HepG2 (cell line): ENCODE measurements around the gene THOP1. TPM values are rescaled to one million over a fixed set of nuclear protein-coding genes. Genes with fewer than 3 reads are reported as not detected.

Experiments
- ATF1 ChIP-seq: IDR thresholded peaks from 2 replicates; pipeline ENCODE4 v1.6.1; 2016; ENCODE audit warnings: mild to moderate bottlenecking, control low read depth
- FOXC1 ChIP-seq: sonication (generic); formaldehyde crosslinking; IDR thresholded peaks from 2 replicates; pipeline ENCODE4 v1.8.0; 2022; ENCODE audit warnings: mild to moderate bottlenecking, missing genetic modification reagents, borderline replicate concordance
- HHEX ChIP-seq: IDR thresholded peaks from 2 replicates; pipeline ENCODE4 v1.6.1; 2016; ENCODE audit warnings: control low read depth
- KDM2A ChIP-seq: sonication (generic); formaldehyde crosslinking; IDR thresholded peaks from 2 replicates; pipeline ENCODE4 v1.4.0; 2020; ENCODE audit warnings: low read depth, missing genetic modification reagents, borderline replicate concordance
- RARA ChIP-seq: IDR thresholded peaks from 2 replicates; pipeline ENCODE4 v1.6.1; 2016; ENCODE audit warnings: missing genetic modification reagents, missing compliant biosample characterization
- RFX3 ChIP-seq: IDR thresholded peaks from 2 replicates; pipeline ENCODE4 v1.6.1; 2016; ENCODE audit warnings: missing biosample characterization, missing genetic modification reagents
- SCMH1 ChIP-seq: sonication (generic); formaldehyde crosslinking; IDR thresholded peaks from 2 replicates; pipeline ENCODE4 v1.9.0; 2021; ENCODE audit warnings: missing genetic modification reagents, mild to moderate bottlenecking, borderline replicate concordance
- ZFX ChIP-seq: sonication (generic); formaldehyde crosslinking; IDR thresholded peaks from 2 replicates; pipeline ENCODE4 v1.4.0; 2020; ENCODE audit warnings: mild to moderate bottlenecking, low read depth, missing genetic modification reagents, moderate library complexity
- ZNF674 ChIP-seq: sonication (generic); formaldehyde crosslinking; IDR thresholded peaks from 2 replicates; pipeline ENCODE4 v1.5.0; 2020; ENCODE audit warnings: low read depth, mild to moderate bottlenecking, missing genetic modification reagents
- ZNF724P ChIP-seq: sonication (generic); formaldehyde crosslinking; IDR thresholded peaks from 2 replicates; pipeline ENCODE4 v1.8.0; 2022; ENCODE audit warnings: missing genetic modification reagents, borderline replicate concordance
- ZNF841 ChIP-seq: sonication (generic); formaldehyde crosslinking; IDR thresholded peaks from 2 replicates; pipeline ENCODE4 v1.8.1; 2023; ENCODE audit warnings: missing genetic modification reagents, borderline replicate concordance
- ZNF883 ChIP-seq: sonication (generic); formaldehyde crosslinking; IDR thresholded peaks from 2 replicates; pipeline ENCODE4 v1.5.1; 2020; ENCODE audit warnings: mild to moderate bottlenecking, missing genetic modification reagents; ENCODE audit errors: not compliant biosample characterization
- ZSCAN25 ChIP-seq: sonication (generic); formaldehyde crosslinking; IDR thresholded peaks from 2 replicates; pipeline ENCODE4 v1.8.0; 2022; ENCODE audit warnings: mild to moderate bottlenecking, missing genetic modification reagents
- polyA plus RNA-seq, 8 experiments: library from polyadenylated mRNA; depleted of rRNA in 3 of 8; stranded (reverse) in 7 of 8; unstranded in 1 of 8; fragments of >200 nt; fragmentation: Illumina TruSeq in 4 of 8; extraction: Trizol in 4 of 8; gene quantifications; 2 replicates each; pipeline versions ENCODE4 v1.2.1 to v1.2.3, GENCODE V29; 2011 to 2016; ENCODE audit warnings: low read depth in 4 of 8, missing spikeins in 1 of 8, mixed read lengths in 1 of 8; ENCODE audit not compliant: insufficient read depth in 1 of 8
- total RNA-seq, 5 experiments: library from RNA; depleted of rRNA; stranded (reverse); fragments of >200 nt; fragmentation: Illumina TruSeq; extraction: Trizol; gene quantifications; 2 replicates each; pipeline ENCODE4 v1.2.3, GENCODE V29; 2016; ENCODE audit warnings: low read depth in 1 of 5
- TF ChIP-seq, protein P1 (sequence below), 2 experiments: fragments of 450-650 bp in 1 of 2; sonication (generic) in 1 of 2; formaldehyde crosslinking in 1 of 2; IDR thresholded peaks; 2 replicates each; pipeline versions ENCODE4 v1.6.1 to v1.8.0; 2016 to 2022; ENCODE audit warnings: antibody characterized with exemption in 1 of 2, mild to moderate bottlenecking in 1 of 2, missing genetic modification reagents in 1 of 2
- TF ChIP-seq, protein P2 (sequence below): sonication (generic); formaldehyde crosslinking; IDR thresholded peaks from 2 replicates; pipeline ENCODE4 v1.9.0; 2021; ENCODE audit warnings: missing genetic modification reagents, borderline replicate concordance
- TF ChIP-seq, protein P3 (sequence below): fragments of 450-650 bp; IDR thresholded peaks from 2 replicates; pipeline ENCODE4 v1.6.1; 2016

THOP1 gene
- total and polyA plus RNA-seq, 2 of the 13 experiments (the other 11 are each of a cell fraction or from before 2014, with no cell fraction given): 74.4 to 116 TPM

DNA sequence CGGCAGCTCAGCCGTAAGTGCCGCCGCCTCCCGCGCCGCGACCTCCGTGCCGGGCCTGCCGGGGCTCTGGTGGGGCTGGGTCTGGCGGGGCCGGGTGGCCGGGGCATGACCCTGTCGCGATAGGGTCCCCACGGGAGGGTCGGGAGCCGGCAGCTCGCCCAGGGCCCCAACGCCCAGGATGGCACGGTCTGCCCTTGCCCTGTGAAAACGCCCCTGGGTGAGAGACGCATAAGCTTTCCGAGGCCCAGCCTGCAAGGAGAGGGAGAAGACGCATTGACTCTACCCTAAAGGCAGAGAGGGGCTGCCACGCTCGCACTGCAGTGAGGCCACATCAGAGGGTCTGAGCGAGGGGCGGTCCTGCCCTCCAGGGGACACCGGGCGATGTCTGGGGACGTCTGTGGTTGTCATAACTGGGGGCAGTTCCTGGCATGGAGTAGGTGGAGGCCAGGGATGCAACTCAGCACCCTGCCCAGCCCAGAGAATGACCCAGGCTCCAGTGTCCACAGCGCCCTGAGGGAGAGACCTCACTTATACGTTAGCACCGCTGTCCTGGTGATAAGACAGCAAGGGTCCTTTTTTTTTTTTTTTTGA, 34.9 kb downstream of the THOP1 start (continued):
- TF ChIP-seq, protein P1, sequence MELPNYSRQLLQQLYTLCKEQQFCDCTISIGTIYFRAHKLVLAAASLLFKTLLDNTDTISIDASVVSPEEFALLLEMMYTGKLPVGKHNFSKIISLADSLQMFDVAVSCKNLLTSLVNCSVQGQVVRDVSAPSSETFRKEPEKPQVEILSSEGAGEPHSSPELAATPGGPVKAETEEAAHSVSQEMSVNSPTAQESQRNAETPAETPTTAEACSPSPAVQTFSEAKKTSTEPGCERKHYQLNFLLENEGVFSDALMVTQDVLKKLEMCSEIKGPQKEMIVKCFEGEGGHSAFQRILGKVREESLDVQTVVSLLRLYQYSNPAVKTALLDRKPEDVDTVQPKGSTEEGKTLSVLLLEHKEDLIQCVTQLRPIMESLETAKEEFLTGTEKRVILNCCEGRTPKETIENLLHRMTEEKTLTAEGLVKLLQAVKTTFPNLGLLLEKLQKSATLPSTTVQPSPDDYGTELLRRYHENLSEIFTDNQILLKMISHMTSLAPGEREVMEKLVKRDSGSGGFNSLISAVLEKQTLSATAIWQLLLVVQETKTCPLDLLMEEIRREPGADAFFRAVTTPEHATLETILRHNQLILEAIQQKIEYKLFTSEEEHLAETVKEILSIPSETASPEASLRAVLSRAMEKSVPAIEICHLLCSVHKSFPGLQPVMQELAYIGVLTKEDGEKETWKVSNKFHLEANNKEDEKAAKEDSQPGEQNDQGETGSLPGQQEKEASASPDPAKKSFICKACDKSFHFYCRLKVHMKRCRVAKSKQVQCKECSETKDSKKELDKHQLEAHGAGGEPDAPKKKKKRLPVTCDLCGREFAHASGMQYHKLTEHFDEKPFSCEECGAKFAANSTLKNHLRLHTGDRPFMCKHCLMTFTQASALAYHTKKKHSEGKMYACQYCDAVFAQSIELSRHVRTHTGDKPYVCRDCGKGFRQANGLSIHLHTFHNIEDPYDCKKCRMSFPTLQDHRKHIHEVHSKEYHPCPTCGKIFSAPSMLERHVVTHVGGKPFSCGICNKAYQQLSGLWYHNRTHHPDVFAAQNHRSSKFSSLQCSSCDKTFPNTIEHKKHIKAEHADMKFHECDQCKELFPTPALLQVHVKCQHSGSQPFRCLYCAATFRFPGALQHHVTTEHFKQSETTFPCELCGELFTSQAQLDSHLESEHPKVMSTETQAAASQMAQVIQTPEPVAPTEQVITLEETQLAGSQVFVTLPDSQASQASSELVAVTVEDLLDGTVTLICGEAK (IDR thresholded peaks at IDR 0.05): no peak
- TF ChIP-seq, protein P1 (CRISPR knock-in tag; IDR thresholded peaks at IDR 0.05): no peak
- TF ChIP-seq ZFX (peak; percentile 78), ZNF674 (CRISPR knock-in tag) (no peak), ZSCAN25 (0 out of 2 replicates have a peak, but pooled peaks have one; percentile 36), FOXC1 (CRISPR knock-in tag) (no peak), ZNF841 (CRISPR knock-in tag) (no peak), HHEX (CRISPR knock-in tag) (no peak), RFX3 (CRISPR knock-in tag) (no peak), SCMH1 (CRISPR knock-in tag) (no peak), KDM2A (CRISPR knock-in tag) (no peak), ATF1 (CRISPR knock-in tag) (no peak), ZNF883 (CRISPR knock-in tag) (no peak), ZNF724P (CRISPR knock-in tag) (no peak), RARA (no peak)
- TF ChIP-seq, protein P2, sequence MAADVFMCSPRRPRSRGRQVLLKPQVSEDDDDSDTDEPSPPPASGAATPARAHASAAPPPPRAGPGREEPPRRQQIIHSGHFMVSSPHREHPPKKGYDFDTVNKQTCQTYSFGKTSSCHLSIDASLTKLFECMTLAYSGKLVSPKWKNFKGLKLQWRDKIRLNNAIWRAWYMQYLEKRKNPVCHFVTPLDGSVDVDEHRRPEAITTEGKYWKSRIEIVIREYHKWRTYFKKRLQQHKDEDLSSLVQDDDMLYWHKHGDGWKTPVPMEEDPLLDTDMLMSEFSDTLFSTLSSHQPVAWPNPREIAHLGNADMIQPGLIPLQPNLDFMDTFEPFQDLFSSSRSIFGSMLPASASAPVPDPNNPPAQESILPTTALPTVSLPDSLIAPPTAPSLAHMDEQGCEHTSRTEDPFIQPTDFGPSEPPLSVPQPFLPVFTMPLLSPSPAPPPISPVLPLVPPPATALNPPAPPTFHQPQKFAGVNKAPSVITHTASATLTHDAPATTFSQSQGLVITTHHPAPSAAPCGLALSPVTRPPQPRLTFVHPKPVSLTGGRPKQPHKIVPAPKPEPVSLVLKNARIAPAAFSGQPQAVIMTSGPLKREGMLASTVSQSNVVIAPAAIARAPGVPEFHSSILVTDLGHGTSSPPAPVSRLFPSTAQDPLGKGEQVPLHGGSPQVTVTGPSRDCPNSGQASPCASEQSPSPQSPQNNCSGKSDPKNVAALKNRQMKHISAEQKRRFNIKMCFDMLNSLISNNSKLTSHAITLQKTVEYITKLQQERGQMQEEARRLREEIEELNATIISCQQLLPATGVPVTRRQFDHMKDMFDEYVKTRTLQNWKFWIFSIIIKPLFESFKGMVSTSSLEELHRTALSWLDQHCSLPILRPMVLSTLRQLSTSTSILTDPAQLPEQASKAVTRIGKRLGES: no peak
- TF ChIP-seq, protein P3, sequence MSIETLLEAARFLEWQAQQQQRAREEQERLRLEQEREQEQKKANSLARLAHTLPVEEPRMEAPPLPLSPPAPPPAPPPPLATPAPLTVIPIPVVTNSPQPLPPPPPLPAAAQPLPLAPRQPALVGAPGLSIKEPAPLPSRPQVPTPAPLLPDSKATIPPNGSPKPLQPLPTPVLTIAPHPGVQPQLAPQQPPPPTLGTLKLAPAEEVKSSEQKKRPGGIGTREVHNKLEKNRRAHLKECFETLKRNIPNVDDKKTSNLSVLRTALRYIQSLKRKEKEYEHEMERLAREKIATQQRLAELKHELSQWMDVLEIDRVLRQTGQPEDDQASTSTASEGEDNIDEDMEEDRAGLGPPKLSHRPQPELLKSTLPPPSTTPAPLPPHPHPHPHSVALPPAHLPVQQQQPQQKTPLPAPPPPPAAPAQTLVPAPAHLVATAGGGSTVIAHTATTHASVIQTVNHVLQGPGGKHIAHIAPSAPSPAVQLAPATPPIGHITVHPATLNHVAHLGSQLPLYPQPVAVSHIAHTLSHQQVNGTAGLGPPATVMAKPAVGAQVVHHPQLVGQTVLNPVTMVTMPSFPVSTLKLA: no peak
